GM18505 (cell line): ENCODE results near the gene CTNND2.

Experiments
- ATAC-seq: cut with Tn5 transposase; IDR thresholded peaks from one replicate; pipeline ENCODE4 v1.9.1; 2021; ENCODE audit not compliant: unreplicated experiment
- POLR2A ChIP-seq: IDR thresholded peaks from 4 replicates; pipeline ENCODE4 v1.6.1; 2011; ENCODE audit warnings: borderline replicate concordance; ENCODE audit not compliant: insufficient read depth, insufficient read length; ENCODE audit errors: extremely low read depth

Gene CTNND2

DNA sequence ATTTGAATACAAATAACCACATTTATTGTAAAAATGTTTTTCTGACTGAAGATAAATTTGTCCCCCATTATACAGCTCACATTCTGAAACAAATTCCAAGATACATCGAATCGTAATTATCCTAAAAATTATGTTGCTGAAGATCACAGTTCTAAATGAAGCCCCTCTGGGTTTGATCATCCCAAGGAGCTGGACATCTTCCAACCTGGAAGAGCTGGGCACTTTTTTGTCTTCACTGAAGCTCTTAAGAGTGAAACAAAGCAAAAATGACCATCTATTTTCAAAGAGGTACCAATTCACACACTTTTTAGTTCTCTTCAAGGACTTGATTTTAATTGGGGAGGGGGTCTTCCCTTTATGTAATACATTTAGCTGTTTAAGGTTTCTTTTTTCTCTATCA lies 5.5 kb downstream of the CTNND2 start:
- no peak for ATAC-seq
- TF ChIP-seq POLR2A: no peak

GRCh38 chr5:11897781-11898180 lies 6.5 kb downstream of the CTNND2 start:
- no peak for ATAC-seq
- no peak for TF ChIP-seq POLR2A

- TF ChIP-seq POLR2A: no peak
- ATAC-seq: no peak
Measured at GRCh38 chr5:11894992-11895391, 9.3 kb downstream of the CTNND2 start.

DNA sequence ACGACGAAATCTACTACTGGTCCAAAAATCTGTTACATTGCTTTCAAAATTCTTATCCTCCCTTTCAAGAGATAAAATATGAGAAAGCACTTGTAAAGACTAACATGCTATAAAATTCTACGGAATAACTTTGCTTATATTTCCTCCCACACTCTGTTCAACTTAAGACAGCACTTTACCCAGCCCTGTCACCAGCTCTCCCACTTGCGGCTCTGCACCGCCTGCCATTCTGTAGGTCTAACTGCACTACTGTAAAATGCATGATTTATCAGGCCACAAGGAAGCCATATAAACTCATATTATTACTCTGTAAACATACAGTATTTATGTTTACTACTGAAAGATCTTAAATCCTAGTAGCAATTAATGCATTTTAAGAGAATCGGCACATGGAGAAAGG lies 11.4 kb downstream of the CTNND2 start:
- TF ChIP-seq POLR2A: no peak
- no peak for ATAC-seq

GRCh38 chr5:11890777-11891176 lies 13.5 kb downstream of the CTNND2 start:
- no peak for TF ChIP-seq POLR2A
- no peak for ATAC-seq

GRCh38 chr5:11888221-11888620 lies 16.0 kb downstream of the CTNND2 start:
- no peak for TF ChIP-seq POLR2A
- no peak for ATAC-seq

DNA sequence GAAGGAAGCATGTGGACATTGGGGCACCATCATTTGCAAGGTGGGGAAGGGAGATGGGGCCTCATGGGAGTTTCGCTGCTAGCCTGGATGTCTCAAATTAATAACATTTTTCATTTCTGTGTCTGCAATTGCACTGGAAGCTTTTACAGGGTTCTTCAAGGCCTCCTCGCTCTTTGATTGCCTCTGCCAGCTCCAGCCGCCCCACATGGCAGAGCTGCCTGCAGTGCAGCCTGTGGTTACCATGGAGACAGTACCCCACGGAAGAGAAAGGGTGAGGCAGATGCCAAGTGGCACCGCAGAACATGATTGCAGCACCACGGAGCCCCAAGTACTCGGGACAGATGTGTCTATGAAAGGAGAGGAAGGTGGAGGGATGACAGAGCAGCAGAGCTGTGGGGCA lies 25.4 kb downstream of the CTNND2 start:
- no peak for TF ChIP-seq POLR2A
- no peak for ATAC-seq

DNA sequence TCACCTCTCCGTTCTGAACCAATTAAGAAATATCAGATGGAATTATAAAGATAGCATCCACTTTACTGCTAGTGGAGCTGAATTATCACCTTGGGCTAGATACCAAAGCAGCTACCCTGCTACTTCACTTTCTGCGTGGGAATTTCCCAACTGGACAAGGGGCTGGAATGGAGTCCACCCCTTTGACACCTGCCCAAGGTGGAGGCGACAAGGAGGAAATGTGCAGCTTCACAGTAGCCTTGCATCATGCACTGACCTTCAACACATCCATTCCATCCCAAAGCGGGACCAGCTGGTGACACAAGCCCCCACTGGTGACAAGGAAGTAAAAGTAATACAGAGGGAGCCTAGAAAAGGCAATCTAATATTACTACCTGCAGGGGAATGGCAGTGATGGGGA lies 30.7 kb downstream of the CTNND2 start:
- no peak for ATAC-seq
- no peak for TF ChIP-seq POLR2A

GRCh38 chr5:11869203-11869602 lies 35.0 kb downstream of the CTNND2 start:
- ATAC-seq: no peak
- TF ChIP-seq POLR2A: no peak

GRCh38 chr5:11863911-11864310 lies 40.3 kb downstream of the CTNND2 start:
- ATAC-seq: no peak
- TF ChIP-seq POLR2A: no peak

GRCh38 chr5:11857391-11857790 lies 46.9 kb downstream of the CTNND2 start:
- no peak for ATAC-seq

GRCh38 chr5:11854936-11855335 lies 49.3 kb downstream of the CTNND2 start:
- no peak for ATAC-seq
- no peak for TF ChIP-seq POLR2A

More at GRCh38 chr5:11857391-11857790, 46.9 kb downstream of the CTNND2 start:
- no peak for TF ChIP-seq POLR2A

DNA sequence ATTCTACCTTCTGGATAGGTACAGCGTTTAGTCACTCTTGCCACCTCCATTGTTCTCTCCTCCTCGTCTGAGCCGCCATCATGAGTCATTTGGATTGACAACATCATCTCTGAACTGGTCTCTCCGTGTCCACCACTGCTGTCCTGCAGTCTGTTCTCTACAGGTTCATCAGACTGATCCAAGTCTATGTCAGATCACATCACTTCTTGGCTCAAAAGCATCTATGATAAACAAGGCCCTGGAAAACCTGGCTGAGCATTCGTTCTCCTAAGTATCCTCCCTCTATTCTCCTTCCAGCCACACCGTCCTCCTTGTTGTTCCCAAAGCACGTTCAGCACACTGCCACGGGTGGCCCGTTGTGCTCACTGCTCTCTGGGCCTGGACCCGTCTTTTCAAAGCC lies 50.5 kb downstream of the CTNND2 start:
- ATAC-seq: no peak
- TF ChIP-seq POLR2A: no peak

DNA sequence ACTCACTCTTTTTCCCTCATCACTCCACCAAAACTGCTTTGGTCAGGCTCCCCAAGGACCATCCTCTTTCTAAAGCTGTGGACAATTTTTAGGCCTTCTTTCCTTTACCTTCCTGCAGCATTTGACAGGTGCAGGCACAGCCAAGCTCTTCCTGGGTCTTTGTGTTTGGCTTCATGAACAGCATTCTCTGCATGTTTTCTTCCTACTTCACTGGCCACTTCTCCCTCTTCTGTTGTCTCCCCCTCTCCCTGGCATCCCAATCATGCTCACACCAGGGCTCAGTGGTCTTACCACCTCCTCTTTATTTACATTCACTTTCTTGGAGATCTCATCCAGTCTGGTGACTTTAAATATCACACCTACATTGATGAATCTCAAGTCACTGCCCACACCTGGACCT lies 51.1 kb downstream of the CTNND2 start:
- TF ChIP-seq POLR2A: no peak
- ATAC-seq: no peak

GRCh38 chr5:11852717-11853087 lies 51.5 kb downstream of the CTNND2 start:
- ATAC-seq: no peak
- TF ChIP-seq POLR2A: no peak
